Body of pancreas (tissue), 4 donors: ENCODE measurements around the gene YWHAB.

Experiments used
- POLR2A ChIP-seq, 3 donors: fragments of 450-650 bp; IDR thresholded peaks; one replicate each; pipeline ENCODE4 v1.6.1; 2016; ENCODE audit warnings: antibody characterized with exemption in 3 of 3, mild to moderate bottlenecking in 2 of 3
- TF ChIP-seq, protein P1 (sequence below), 7 experiments: fragments of 450-650 bp in 4 of 7; fragments of 200-600 bp in 3 of 7; sonication (generic) in 3 of 7; IDR thresholded peaks; one replicate each; pipeline ENCODE4 v1.5.1; 2016 to 2019; ENCODE audit warnings: antibody characterized with exemption in 7 of 7

- TF ChIP-seq, protein P1, sequence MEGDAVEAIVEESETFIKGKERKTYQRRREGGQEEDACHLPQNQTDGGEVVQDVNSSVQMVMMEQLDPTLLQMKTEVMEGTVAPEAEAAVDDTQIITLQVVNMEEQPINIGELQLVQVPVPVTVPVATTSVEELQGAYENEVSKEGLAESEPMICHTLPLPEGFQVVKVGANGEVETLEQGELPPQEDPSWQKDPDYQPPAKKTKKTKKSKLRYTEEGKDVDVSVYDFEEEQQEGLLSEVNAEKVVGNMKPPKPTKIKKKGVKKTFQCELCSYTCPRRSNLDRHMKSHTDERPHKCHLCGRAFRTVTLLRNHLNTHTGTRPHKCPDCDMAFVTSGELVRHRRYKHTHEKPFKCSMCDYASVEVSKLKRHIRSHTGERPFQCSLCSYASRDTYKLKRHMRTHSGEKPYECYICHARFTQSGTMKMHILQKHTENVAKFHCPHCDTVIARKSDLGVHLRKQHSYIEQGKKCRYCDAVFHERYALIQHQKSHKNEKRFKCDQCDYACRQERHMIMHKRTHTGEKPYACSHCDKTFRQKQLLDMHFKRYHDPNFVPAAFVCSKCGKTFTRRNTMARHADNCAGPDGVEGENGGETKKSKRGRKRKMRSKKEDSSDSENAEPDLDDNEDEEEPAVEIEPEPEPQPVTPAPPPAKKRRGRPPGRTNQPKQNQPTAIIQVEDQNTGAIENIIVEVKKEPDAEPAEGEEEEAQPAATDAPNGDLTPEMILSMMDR (IDR thresholded peaks at IDR 0.05): no peak
- no peak for TF ChIP-seq POLR2A (IDR thresholded peaks at IDR 0.05)
Observed at GRCh38 chr20:44941120-44941691, 55.7 kb downstream of the YWHAB start.
